DMS153 treated with DMSO at 0.1 percent for 48 hours (cell line): ENCODE data around the gene RTN3.
"Not testable (repeated sequence)": the region's sequence is repeated elsewhere in the genome, so short reads cannot be mapped to it uniquely, and the experiment has no call there.

Experiments
- DNase-seq: peaks from one replicate; lab custom pipeline; 2025; ENCODE audit not compliant: unreplicated experiment; lab: John Stamatoyannopoulos, UW

The RTN3 gene

GRCh38 chr11:63681321-63682065, at the start of gene RTN3:
RTN3 (plus strand) TSS chr11:63681500; CDS start chr11:63681637, 137 bp downstream.
- peak; percentile 95 for DNase-seq

GRCh38 chr11:63635762-63636465, 45.4 kb upstream of the RTN3 start:
- DNase-seq = peak; percentile 8

- not testable (repeated sequence) for DNase-seq
Observed at GRCh38 chr11:63638436-63638835, 42.9 kb upstream of the RTN3 start.

GRCh38 chr11:63639199-63639832, 42.0 kb upstream of the RTN3 start:
- no peak for DNase-seq

GRCh38 chr11:63641727-63642126, 39.6 kb upstream of the RTN3 start:
- DNase-seq = no peak

GRCh38 chr11:63643205-63643604, 38.1 kb upstream of the RTN3 start:
- DNase-seq = no peak

GRCh38 chr11:63652671-63653070, 28.6 kb upstream of the RTN3 start:
- DNase-seq = no peak

- no peak for DNase-seq
Observed at GRCh38 chr11:63660972-63661371, 20.3 kb upstream of the RTN3 start.

- no peak for DNase-seq
Observed at GRCh38 chr11:63663809-63664208, 17.5 kb upstream of the RTN3 start.

- no peak for DNase-seq
Observed at GRCh38 chr11:63666874-63667273, 14.4 kb upstream of the RTN3 start.

GRCh38 chr11:63667995-63668795, 13.1 kb upstream of the RTN3 start:
- no peak for DNase-seq

- DNase-seq = no peak
Observed at GRCh38 chr11:63670096-63670432, 11.2 kb upstream of the RTN3 start.

GRCh38 chr11:63670433-63671321, 10.6 kb upstream of the RTN3 start:
- peak; percentile 43 for DNase-seq

GRCh38 chr11:63671322-63672155, 9.8 kb upstream of the RTN3 start, which contains the start of gene ATL3:
ATL3 (minus strand) TSS chr11:63671376; CDS start chr11:63671335, 41 bp downstream.
- peak; percentile 97 for DNase-seq

- DNase-seq = no peak
Observed at GRCh38 chr11:63672156-63672463, 9.2 kb upstream of the RTN3 start.

- no peak for DNase-seq
Observed at GRCh38 chr11:63672936-63673539, 8.3 kb upstream of the RTN3 start.

- no peak for DNase-seq
Observed at GRCh38 chr11:63673579-63673978, 7.7 kb upstream of the RTN3 start.

GRCh38 chr11:63680834-63681320, 423 bp upstream of the RTN3 start:
- DNase-seq = no peak
